ENCODE data around the gene C17orf67.

- TF ChIP-seq GATA3 (IDR thresholded peaks at IDR 0.05; ENCODE audit: low read depth, low read length) = no peak
- TF ChIP-seq GATA2 (IDR thresholded peaks at IDR 0.05; ENCODE audit: low read depth, low read length) = no peak
Measured at GRCh38 chr17:56809820-56810179, 23.9 kb downstream of the C17orf67 start.
